ENCODE results near the gene ESD.

The ESD gene

DNA sequence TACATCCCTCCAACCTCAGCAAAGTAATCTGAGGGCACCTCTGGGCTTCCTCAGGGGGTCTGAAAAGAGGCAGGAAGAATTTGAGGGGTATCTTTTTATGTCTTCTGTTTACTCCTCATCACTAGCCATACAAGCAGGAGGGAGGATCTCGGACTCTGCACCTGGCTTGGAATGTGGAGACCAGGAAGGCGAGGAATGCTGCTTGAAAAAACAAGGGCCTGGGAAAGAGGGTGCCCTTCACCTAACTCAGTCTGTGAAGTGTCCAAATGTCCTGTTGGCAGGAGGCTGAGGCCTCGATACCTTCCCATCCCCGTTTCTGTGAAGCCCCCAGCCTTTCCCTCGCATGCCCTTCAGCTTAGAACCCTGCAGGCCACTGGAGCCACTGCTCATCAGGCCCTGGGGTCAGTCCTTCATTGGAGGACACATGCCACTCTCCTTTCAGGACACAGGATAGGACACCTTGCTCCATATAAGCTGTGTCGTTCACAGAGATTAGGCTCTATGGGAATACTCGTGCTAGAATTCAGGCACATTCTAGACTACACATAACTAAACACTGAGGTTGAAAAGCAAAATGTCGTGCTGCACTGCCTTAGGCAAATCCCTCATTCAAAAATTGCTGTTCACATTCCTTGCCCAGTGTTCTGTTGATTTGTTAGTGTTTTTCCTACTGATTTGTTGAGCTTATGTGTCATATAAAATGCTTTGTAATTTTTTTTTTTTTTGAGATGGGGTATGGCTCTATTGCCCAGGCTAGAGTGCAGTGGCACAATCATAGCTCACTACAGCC is 49.7 kb downstream of the ESD start:
- DNase-seq (ENCODE audit: low read depth in 2 of 2) = no peak

DNA sequence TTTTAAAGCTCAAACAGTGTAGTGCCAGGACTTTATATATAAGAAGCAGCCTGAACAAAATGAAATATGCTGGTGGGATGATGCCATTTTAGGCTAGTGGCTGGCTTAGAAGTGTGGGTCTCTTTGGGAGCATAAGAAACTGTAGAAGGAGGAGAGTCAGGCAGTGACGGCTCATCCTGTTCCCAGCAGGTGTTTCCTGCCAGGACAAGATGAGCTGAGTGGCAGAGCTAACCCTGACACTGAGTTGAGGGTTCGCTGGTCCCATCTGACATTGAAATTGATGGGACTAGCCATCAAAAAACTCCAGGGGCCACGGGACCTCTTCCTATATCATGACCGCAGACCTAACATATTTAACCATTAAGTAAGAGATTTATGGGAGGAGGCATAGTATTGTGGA is 51.3 kb downstream of the ESD start:
- DNase-seq (ENCODE audit: low read depth in 2 of 2) = no peak

DNA sequence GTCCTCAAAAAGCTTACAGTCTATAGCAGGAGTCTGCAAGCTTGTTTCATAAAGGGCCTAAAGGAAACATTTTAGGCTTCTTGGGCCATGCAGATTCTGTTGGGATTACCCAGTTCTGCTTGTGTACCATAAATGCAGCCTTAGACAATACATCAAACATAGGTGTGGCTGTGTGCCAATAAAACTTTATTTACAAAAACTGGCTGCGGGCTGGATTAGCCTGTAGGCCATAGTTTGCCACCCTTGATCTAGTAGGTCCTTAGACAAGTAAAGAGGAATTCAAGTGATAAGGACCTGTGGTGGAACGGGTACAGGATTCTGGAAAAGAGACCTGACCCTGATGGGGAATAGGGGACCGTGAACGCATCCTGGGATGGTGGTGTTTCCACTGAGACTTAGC is 51.9 kb downstream of the ESD start:
- DNase-seq (ENCODE audit: low read depth in 2 of 2) = no peak

DNA sequence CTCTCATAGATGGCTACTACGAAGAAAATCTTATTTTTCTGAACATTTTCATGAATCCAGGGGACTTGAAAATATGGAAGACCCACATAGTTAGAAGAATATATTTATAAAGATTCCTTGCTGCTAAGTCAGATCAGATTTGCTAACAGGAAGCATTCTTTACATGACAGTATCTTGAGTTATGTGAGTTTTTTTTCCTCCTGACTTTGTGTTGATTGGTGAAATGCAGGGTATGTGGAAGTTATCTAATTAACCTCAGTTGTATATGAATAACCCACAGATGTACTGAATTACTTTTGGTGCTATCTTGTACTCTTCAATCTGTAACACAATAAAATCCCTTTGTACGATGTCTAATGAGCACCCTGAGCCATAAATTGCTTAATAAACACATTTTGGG is 53.8 kb downstream of the ESD start:
- DNase-seq (ENCODE audit: low read depth in 2 of 2) = no peak

DNA sequence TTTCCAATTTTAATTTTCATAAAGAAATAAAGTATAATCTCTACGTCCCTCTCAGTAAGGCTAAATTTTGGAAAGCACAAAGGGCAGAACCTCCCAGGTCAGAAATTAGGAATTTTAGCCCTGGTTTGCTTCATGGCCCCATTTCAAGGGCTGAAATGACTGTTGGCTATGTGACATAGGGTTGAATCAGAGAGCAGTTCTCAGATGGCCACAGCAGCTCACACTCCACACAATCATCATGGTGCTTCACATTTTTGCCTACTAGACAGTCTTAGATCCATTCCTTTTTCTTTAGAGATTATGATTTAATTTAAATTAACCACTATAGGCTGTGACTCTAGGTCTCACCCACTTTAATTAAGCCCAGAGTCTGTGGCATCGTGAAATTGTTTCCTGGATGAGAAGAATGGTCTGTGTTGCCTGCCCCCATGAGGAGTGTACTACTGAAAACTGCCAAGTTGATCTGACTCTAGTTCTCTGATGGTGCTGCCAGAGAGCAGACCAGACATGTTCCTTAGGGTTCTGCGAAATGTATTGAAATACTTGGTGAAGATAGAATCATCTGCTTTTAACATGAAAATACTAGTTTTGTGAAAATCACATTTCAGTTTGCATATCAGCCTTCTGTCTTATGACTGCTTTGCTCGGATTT is 57.4 kb downstream of the ESD start:
- no peak for DNase-seq (ENCODE audit: low read depth in 2 of 2)

DNA sequence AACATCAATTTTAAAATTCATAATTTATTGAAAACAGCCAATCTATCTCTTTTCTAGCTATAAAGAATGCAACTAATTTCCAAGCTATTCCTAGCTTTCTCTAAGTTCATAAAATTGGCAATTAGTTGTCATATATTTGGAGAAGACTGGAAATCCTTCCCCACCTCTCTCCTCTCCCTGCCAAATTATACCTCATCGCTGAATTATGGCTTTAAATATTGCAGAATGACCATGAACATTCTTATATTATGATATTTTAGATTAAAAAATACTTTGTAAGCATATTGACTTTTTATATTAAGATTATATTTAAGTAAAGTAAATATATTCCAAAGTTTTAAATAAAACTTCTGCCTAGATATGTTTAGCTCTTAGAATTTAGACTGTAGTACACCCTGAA is 58.2 kb downstream of the ESD start:
- DNase-seq (ENCODE audit: low read depth in 2 of 2) = no peak

DNA sequence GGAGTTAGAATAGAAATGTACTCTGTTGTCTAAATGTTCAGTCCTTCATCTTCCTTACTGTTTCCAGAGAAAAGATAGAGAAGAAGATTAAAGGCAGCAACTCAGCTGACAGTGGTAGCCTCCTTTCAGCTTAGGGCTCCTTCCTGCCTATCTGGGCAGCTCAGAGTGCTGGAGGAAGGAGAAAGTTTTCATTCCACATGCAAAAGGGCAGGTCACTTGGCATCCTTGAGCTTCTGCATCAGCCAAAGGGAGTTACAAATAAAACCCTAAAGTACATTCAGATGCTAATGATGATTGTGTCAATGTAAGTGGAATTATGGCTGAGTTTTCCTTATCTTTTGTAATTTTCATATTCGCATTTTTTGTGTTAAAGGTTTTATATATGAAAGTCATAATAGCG is 58.9 kb downstream of the ESD start:
- no peak for DNase-seq (ENCODE audit: low read depth in 2 of 2)

DNA sequence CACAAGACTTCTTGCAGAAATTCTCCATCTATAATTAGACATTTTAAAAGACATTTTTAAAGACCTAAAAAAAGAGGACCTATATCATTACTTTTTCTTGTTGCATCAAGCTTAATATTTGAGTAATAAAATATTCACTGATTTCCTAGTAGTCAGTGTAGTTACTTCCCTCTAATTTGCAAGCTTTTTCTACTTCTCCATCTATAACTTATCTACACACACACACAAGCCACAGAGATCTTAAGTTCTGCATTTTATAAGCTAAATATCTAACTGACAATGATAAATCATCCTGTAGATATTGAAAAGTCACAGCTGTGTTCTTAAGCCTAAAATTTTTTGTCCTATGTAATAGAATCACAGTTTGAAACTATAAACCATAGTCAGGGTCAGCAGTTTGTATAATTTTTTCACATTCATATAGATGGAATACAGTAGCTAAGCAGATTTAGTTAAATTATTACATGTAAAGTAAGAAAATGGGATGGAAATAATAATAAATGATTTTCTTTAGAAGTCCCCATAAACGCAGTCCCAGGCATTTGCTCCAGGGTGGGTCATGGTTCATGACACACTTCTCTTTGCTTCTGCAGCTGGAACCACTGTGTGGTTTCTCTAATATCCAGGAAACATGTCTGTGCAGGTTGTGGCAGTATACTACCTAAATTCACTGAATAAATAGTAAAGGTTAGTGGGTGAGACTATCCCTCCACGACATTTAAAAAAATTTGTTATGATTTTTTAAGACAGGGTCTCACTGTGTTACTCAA is 60.2 kb downstream of the ESD start:
- DNase-seq (ENCODE audit: low read depth in 2 of 2) = no peak

DNA sequence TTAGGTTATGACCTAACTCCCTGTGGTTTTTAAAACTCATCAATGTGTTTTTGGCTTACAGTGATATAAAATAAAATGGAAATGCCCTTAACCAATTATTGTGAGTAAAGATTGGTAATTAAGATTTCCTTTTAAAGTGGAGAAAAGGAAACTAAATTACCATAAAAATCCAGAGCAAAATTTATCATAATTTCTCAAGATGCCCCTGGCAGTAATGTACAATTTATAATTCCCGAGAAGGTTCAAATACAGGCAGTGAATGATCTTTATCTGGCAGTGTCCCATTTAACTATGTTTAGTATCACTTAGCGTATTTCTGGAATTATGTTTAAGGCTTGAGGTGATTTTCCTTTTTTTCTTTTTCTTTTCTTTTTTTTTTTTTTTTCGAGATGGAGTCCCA is 61.5 kb downstream of the ESD start:
- no peak for DNase-seq (ENCODE audit: low read depth in 2 of 2)

DNA sequence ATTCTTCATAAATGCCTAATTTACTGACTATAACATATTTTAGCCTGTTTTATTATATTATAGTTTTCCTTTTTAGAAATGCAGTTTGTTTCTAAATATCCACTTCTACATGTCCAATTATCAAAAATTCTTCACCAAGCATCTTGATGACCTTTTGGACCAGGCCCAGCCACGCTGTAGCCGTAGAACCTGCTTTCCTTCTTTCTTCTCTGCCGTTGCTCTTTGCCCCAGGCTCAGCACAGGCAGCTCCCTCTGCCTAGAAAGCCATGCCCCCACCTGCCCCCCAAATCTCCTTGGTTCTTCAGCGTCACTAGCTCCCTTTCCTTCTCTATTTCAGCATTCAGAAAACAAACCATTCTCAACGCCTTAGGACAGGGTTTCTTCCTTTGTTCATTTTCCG is 65.4 kb downstream of the ESD start:
- no peak for DNase-seq (ENCODE audit: low read depth in 2 of 2)

DNA sequence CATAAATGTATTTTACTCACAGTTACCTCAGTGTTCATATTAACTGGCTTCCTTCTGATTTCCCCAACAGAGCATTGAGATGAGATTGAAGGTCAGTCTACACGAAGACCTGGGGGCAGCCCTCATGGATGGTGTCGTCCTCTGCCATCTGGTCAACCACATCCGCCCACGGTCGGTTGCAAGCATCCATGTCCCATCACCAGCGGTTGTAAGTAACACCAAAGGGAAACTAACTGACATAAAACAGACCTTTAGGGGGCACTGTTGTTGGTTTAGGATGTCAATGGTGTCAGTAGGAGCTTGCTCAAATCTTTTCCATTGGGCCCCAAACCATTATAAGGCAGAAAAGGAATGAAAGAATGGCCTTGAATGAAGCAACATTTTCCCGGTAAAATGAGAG is 68.2 kb downstream of the ESD start:
- DNase-seq (ENCODE audit: low read depth in 2 of 2) = no peak

DNA sequence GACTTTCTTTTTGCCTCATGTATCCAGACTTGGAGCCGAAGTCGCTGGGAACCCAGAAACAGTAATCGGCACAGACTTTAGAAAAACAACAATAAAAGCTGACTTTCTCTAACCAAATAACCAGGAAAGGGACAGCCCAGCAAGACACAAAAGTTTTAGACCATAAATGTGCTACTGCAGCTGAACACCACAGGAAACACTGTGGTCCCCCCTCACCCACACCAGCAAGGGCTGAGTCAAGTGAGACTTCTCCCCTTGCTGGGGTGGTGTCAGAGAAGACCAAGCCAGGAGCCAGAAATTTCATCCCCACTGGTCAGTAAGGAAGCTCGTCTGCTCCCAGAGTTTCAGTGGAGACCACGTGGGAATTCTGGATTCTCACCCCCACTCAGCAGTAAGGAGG is 70.6 kb downstream of the ESD start:
- DNase-seq (ENCODE audit: low read depth in 2 of 2) = no peak

All from stimulated activated CD4-positive, alpha-beta T cell treated with anti-CD3 and anti-CD28 coated beads, Interleukin-1b, Interleukin-23, amount 100 ng/mL, for 4 hours (primary cell).